ENCODE measurements around the gene C11orf71. TPM values are rescaled to one million over a fixed set of nuclear protein-coding genes. Genes with fewer than 3 reads are reported as not detected.

The C11orf71 gene
- total and polyA plus RNA-seq, 9 of the 15 experiments (the other 6 are each of a cell fraction or from before 2014, with no cell fraction given): 2.9 to 15.1 (median 9.1) TPM

- 0 out of 2 replicates have a peak, but pooled peaks have one; percentile 22 for TF ChIP-seq ZZZ3 (IDR thresholded peaks at IDR 0.05)
- no peak for TF ChIP-seq SRSF3 (IDR thresholded peaks at IDR 0.05; ENCODE audit: insufficient read depth, low read length)
- TF ChIP-seq MYBL2 (IDR thresholded peaks at IDR 0.05; ENCODE audit: low read depth): no peak; the same call in 1 of the 2 replicates
- no peak for TF ChIP-seq MYBL2 (CRISPR knock-in tag; IDR thresholded peaks at IDR 0.05; ENCODE audit: borderline replicate concordance)
- TF ChIP-seq BHLHE40 (IDR thresholded peaks at IDR 0.05; ENCODE audit: low read length): 0 out of 2 replicates have a peak, but pooled peaks have one; percentile 38
- no peak for TF ChIP-seq BCOR (IDR thresholded peaks at IDR 0.05)
- TF ChIP-seq MXI1 (IDR thresholded peaks at IDR 0.05; ENCODE audit: low read depth, low read length): no peak
- 0 out of 2 replicates have a peak, but pooled peaks have one; percentile 33 for TF ChIP-seq ZKSCAN1 (IDR thresholded peaks at IDR 0.05; ENCODE audit: low read depth, low read length)
- TF ChIP-seq KLF13 (tag; IDR thresholded peaks at IDR 0.05; ENCODE audit: borderline replicate concordance, low read depth): 0 out of 2 replicates have a peak, but pooled peaks have one; percentile 5
Measured at GRCh38 chr11:114399490-114400215, 658 bp downstream of the C11orf71 start (continued).

GRCh38 chr11:114398303-114398920 lies 1.9 kb downstream of the C11orf71 start:
- H3K4me2 ChIP-seq (ENCODE audit: insufficient read depth, low read length): peak overlapping the region; percentile 97
- peak overlapping the region; percentile 54 for H3K4me3 ChIP-seq
- H3K27me3 ChIP-seq (ENCODE audit: control insufficient read depth in 2 of 2, insufficient read depth in 2 of 2, low read length in 2 of 2): no peaks in the 10 kb centered on the region
- ChIA-PET CTCF (ENCODE audit: low intra/inter-chr PET ratio) (no interaction called here), POLR2A (interaction anchor here (0.6 to 1.0 kb wide), 4 partner anchors 12 to 76 kb away, joined by 3 read pairs; partner anchors contain the start of gene REXO2)
- peaks cover 10% of the 10 kb centered on the region for H3K36me3 ChIP-seq (ENCODE audit: control insufficient read depth, insufficient read depth, low read length)
- in situ Hi-C loops (cut with MboI): no loop called here
- H3K9me1 ChIP-seq (ENCODE audit: control insufficient read depth, insufficient read depth, low read length): no peaks in the 10 kb centered on the region
- H3K9ac ChIP-seq (ENCODE audit: insufficient read depth in 1 of 2, low read depth in 2 of 2, low read length in 2 of 2): peak overlapping the region in 1 of 2 experiments; percentile 95; a peak in 3 of 4 replicates
- H3K27ac ChIP-seq (ENCODE audit: extremely low read depth, low read depth, low read length): peak overlapping the region; percentile 16; the same call in 2 of the 3 replicates
- WGBS (ENCODE audit: insufficient coverage, low coverage, missing lambda C conversion rate): 7% methylated on average over 4 of the region's 4 CpGs
- no peaks in the 10 kb centered on the region for H3K9me3 ChIP-seq (replicated peaks; ENCODE audit: control insufficient read depth, insufficient read depth, low read depth, low read length)
- TF ChIP-seq PML (IDR thresholded peaks at IDR 0.05; ENCODE audit: low read length) (0 out of 2 replicates have a peak, but pooled peaks have one; percentile 20), ILK (tag; IDR thresholded peaks at IDR 0.05; ENCODE audit: borderline replicate concordance, low read depth) (no peak)
- peaks cover 56% of the 10 kb centered on the region for H3K79me2 ChIP-seq (ENCODE audit: control insufficient read depth, insufficient read depth, low read length)
- FAIRE-seq (no peak), DNase-seq (ENCODE audit: extremely low read depth in 1 of 4, low spot score in 3 of 4) (no peak), ATAC-seq (no peak)
- H3K4me1 ChIP-seq (replicated peaks in 1 of 2; ENCODE audit: control insufficient read depth in 2 of 2, insufficient read depth in 2 of 2, low read length in 2 of 2): peaks cover 3 to 25% of the 10 kb centered on the region in 2 experiments
- intact Hi-C loops (cut with micrococcal nuclease): loop anchor here (2.0 kb wide), 1 partner anchor 58 kb away; no protein-coding TSS in a partner anchor
- H4K20me1 ChIP-seq (replicated peaks; ENCODE audit: control insufficient read depth, insufficient read depth, low read length): no peaks in the 10 kb centered on the region
- H2AFZ ChIP-seq (ENCODE audit: low read depth, low read length): no peak overlapping the region
- BruUV-seq (replicated peaks): no TSS peak
